ENCODE results near the gene CARMIL1.
"Not testable (repeated sequence)": the region's sequence is repeated elsewhere in the genome, so short reads cannot be mapped to it uniquely, and the experiment has no call there.

The CARMIL1 gene

GRCh38 chr6:25369433-25370177 is 90.4 kb downstream of the CARMIL1 start:
- DNase-seq (ENCODE audit: low spot score) = no peak

GRCh38 chr6:25370178-25371036 is 91.2 kb downstream of the CARMIL1 start:
- DNase-seq (ENCODE audit: low spot score) = no peak

- DNase-seq (ENCODE audit: low spot score) = no peak
Measured at GRCh38 chr6:25371037-25371347, 91.8 kb downstream of the CARMIL1 start.

- no peak for DNase-seq (ENCODE audit: low spot score)
Measured at GRCh38 chr6:25375125-25375524, 96.0 kb downstream of the CARMIL1 start.

- no peak for DNase-seq (ENCODE audit: low spot score)
Measured at GRCh38 chr6:25377664-25378063, 98.5 kb downstream of the CARMIL1 start.

GRCh38 chr6:25381077-25381476 is 101.9 kb downstream of the CARMIL1 start:
- no peak for DNase-seq (ENCODE audit: low spot score)

- not testable (repeated sequence) for DNase-seq (ENCODE audit: low spot score)
Measured at GRCh38 chr6:25382476-25382875, 103.3 kb downstream of the CARMIL1 start.

GRCh38 chr6:25384234-25384633 is 105.1 kb downstream of the CARMIL1 start:
- no peak for DNase-seq (ENCODE audit: low spot score)

- DNase-seq (ENCODE audit: low spot score) = no peak
Measured at GRCh38 chr6:25384967-25385366, 105.8 kb downstream of the CARMIL1 start.

- no peak for DNase-seq (ENCODE audit: low spot score)
Measured at GRCh38 chr6:25387483-25387882, 108.3 kb downstream of the CARMIL1 start.

GRCh38 chr6:25387911-25388310 is 108.7 kb downstream of the CARMIL1 start:
- no peak for DNase-seq (ENCODE audit: low spot score)

GRCh38 chr6:25388776-25389175 is 109.6 kb downstream of the CARMIL1 start:
- DNase-seq (ENCODE audit: low spot score) = no peak

GRCh38 chr6:25389471-25389870 is 110.3 kb downstream of the CARMIL1 start:
- DNase-seq (ENCODE audit: low spot score) = no peak

GRCh38 chr6:25392372-25392771 is 113.2 kb downstream of the CARMIL1 start:
- DNase-seq (ENCODE audit: low spot score) = no peak

GRCh38 chr6:25395731-25396130 is 116.6 kb downstream of the CARMIL1 start:
- DNase-seq (ENCODE audit: low spot score) = no peak

- DNase-seq (ENCODE audit: low spot score) = no peak
Measured at GRCh38 chr6:25397406-25397805, 118.2 kb downstream of the CARMIL1 start.

- DNase-seq (ENCODE audit: low spot score) = no peak
Measured at GRCh38 chr6:25399885-25400284, 120.7 kb downstream of the CARMIL1 start.

- DNase-seq (ENCODE audit: low spot score) = no peak
Measured at GRCh38 chr6:25401711-25402110, 122.5 kb downstream of the CARMIL1 start.

GRCh38 chr6:25402125-25402524 is 123.0 kb downstream of the CARMIL1 start:
- DNase-seq (ENCODE audit: low spot score) = no peak

- no peak for DNase-seq (ENCODE audit: low spot score)
Measured at GRCh38 chr6:25403150-25403549, 124.0 kb downstream of the CARMIL1 start.

GRCh38 chr6:25404091-25404490 is 124.9 kb downstream of the CARMIL1 start:
- DNase-seq (ENCODE audit: low spot score) = no peak

- DNase-seq (ENCODE audit: low spot score) = no peak
Measured at GRCh38 chr6:25404693-25405169, 125.6 kb downstream of the CARMIL1 start.

GRCh38 chr6:25405442-25405841 is 126.3 kb downstream of the CARMIL1 start:
- DNase-seq (ENCODE audit: low spot score) = no peak
